Activated effector memory CD4-positive, alpha-beta T cell treated with Interleukin-2 at 50 U/mL for 16 hours (primary cell): ENCODE results near the gene TMEM181.

Experiments used
- DNase-seq: peaks from one replicate; pipeline ENCODE4 v3.0.0-alpha.2; 2020

Gene TMEM181

DNA sequence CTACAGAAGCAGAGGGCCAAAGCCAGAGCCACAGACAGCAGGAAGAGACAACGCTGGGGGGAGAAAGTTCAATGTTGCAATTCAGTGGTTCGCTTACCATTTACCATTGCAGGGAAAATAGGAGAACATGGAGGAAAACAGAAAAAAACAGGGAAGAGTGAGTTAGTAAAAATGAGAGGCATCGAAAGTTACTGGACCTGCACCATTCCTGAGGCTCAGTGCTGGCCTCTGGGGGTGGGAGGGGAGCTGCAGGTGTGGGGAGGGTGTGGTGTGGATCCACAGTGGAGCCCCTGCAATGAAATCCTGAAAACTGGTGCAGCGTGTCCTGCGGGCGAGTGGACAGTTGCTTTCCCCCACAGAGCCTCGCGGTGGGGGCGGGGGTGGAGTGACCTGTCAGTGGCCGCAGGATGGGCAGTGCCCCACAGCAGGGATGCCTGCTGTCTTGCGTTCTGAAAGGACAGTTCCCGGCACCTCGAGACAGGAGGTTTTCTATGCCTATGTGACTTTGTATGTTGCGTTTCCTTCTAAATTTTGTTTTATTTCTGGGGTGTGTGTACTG lies 5.7 kb downstream of the TMEM181 start:
- DNase-seq, result no peak

GRCh38 chr6:158566207-158566818 lies 6.4 kb downstream of the TMEM181 start:
- no peak for DNase-seq

- DNase-seq, result no peak
These were observed 7.3 kb downstream of the TMEM181 start for GRCh38 chr6:158567152-158567551.

GRCh38 chr6:158567871-158568401 lies 8.0 kb downstream of the TMEM181 start:
- no peak for DNase-seq

DNA sequence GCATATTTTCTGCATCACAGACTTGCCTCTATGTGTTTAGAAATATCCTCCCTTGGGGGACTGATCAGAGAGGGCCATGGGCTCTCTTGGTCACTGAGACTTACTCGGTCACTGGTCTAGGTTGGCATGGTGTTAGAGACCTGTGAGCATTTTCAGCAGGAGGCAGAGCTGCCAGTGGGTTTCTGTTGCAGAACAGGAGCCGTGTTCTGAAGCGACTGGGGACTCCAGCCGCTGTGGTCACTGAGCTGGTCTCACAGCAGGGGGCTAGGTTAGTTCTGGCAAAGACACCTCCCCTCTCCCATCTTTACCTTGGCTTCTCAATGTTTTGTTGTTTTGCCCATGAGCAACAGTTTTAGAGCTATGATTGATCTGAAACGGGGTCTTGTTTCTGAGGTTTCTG lies 8.7 kb downstream of the TMEM181 start:
- no peak for DNase-seq

DNA sequence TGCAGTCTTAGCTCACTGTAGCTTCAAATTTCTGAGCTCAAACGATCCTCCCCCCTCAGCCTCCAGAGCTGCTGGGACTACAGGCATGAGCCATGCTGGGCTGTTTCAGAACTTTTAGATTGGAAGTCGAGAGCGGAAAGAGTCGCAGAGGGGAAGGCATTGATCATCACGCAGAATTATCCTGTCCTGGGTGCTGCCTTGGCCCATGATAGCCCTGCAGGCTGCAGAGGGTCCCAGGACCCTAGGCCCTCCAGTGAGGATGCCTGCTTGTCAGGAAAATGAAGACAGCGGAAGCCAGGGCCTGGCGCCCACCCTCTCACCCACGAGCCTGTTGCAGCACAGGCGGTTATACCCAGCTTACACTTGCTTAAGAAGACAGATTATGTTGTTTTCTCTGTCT lies 9.1 kb downstream of the TMEM181 start:
- no peak for DNase-seq

GRCh38 chr6:158570681-158570962 lies 10.7 kb downstream of the TMEM181 start:
- DNase-seq, result no peak

GRCh38 chr6:158571826-158572652 lies 12.1 kb downstream of the TMEM181 start:
- no peak for DNase-seq

DNA sequence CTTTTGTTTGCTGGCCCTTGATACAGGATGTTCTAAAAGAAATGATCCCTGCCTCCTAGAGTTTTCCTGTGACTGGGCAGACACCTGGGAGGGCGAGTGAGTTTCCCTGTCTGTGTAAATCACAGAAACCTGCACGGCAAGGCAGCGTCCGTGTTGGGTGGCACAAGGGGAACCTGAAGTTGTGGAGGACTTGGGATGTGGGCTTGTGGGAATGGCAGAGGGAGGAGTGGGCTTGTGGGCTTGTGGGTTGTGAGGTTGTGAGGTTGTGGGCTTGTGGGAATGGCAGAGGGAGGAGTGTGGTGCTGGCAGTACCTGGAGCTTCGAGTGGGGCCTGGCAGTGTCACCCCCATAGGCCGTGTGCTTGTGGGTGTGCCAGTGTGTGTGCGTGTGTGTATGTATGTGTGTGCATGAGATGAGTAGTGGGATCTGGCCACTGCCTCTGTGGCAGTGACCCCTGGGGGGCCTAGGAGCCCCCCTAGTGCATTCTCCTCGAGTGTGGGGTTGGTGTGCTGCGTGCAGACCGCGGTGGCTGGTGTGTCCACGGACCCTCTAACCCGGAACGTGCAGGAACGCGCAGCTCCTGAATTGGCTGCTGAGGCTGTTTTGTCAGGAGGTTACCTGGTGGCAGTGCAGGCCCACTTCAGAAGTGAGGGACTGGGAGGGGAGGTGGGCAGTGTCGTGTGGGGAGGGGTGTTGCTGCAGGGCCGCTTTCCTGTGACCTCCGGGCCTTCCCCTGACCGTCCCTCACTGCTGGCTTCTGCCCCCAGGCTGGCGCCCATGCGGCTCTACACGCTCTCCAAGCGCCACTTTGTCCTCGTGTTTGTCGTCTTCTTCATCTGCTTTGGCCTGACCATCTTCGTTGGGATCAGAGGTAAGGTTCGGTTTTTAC lies 13.0 kb downstream of the TMEM181 start:
- DNase-seq, result no peak

DNA sequence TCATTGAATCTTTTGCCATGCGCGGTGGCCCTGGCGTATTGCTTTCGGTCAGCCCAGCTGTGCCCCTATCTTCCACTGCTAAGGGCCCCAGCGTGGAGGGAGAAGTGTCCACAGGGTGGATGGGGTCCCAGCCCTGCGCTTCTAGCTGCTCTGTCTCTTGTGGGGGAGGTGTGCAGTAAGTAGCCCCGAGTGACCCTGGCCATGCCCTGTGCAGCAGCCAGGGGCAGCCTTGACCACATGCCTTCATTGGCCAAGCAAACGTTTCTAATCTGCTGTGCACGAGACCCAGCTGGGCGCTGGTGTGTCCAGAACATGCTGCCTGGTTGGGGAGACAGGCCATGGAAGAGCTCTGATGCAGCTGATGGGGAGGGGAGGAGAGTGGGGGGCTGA lies 13.6 kb downstream of the TMEM181 start:
- no peak for DNase-seq

GRCh38 chr6:158574800-158575199 lies 14.9 kb downstream of the TMEM181 start:
- DNase-seq, result no peak

GRCh38 chr6:158575550-158575949 lies 15.7 kb downstream of the TMEM181 start:
- DNase-seq, result no peak

- no peak for DNase-seq
These were observed 24.4 kb downstream of the TMEM181 start for GRCh38 chr6:158584236-158584651.

DNA sequence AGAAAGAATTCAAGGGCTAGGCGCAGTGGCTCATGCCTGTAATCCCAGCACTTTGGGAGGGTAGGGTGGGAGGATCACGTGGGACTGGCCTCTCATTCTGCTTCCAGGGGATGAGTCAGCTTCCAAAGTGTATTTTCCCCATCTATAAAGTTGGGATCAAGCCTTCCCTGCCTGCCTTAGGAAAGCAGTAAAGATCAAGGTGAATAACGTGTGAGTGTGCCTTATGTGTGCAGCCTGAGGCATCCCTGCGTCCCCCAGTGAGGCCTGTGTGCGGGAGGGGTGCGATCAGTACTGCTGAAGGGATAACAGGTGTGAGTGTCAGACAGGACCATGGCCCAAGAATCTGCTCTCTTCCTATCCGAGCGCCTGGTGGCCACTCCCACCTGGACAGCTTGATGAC lies 26.8 kb downstream of the TMEM181 start:
- DNase-seq, result no peak

DNA sequence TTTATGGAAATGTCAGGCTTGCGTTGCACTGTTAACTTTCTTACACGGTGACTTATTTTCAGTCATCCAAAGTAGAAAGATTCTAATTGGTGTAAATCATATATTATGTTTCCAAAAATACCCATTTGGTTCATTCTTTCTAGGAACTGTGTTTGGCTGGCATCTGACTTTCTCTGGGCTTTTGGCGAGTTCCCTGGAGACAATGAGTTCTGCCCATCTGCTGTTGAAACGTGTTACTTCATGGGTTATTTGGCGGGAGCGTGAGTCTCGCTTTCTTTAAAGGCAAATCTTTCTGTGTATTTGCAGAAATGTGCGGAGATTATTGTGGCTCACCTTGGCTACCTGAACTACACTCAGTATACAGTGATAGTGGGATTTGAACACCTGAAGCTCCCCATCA lies 29.5 kb downstream of the TMEM181 start:
- DNase-seq, result no peak

DNA sequence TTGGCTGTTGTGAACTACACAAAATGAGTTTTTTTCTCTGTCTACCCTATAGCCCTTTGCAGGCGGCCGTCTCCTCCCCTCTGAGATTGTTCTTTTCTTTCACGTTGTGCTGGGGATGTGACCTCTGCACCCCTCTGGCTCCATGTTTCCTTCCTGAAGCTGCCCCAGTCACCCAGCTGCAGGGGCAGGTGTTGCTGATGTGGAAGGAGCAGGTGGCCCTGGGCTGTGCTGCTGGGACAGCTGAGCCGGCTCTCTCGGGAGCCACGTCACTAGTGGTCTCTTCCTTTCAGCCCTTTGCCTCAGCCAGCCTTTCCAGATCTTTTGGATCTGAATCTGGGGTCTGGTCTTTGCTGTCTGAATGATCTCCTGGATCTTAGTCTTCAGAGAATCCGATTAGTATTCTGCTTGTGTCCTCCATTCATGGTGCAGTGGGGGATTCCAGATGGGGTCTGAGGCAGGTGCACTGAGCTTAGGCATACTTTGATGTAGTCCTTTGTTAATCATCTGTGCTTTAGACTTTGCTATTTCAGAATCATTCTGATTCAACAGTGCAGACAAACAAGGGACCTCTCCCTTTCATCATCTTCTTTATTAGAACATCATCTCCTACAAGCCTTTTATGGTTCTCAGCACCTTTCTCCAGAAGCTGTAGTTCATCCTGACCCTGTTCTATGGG lies 31.4 kb downstream of the TMEM181 start:
- no peak for DNase-seq

DNA sequence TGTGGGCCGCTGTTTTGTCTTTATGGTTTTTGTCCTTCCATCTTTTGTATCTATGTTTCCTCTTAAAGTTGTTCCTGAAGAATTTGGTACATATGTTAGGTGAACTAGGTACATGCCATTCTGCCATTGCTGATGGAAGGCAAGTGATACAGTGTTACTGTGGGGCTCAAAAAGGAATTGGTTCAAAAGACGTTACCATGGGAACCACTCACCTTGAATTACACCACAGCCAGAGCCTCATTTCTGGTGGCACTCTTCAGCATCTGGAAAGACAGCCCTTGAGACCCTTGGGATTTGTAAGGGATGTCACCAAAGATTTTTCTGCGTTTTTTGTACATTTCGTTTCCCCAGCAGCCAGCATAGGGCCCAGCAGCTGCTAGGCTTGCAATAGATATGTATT lies 31.9 kb downstream of the TMEM181 start:
- no peak for DNase-seq

- DNase-seq, result no peak
These were observed 33.8 kb downstream of the TMEM181 start for GRCh38 chr6:158593670-158594069.

DNA sequence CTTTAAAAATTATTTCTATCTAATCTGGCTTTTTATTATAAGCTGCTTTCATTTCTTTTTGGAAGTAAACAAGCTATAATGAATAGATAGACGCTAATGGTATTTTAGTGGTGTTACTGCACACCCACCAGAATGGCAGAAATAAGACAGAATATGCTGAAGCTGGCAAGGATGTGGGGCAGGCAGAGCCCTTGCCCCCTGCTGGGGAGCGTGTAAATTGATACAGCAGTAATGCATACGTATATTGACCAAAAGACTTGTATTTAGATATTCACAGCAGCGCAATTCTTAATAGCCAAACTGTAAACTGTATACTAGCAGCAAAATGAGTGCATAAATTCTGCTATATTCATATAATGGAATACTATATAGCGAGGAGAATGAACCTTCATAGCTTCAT lies 35.3 kb downstream of the TMEM181 start:
- DNase-seq, result no peak

DNA sequence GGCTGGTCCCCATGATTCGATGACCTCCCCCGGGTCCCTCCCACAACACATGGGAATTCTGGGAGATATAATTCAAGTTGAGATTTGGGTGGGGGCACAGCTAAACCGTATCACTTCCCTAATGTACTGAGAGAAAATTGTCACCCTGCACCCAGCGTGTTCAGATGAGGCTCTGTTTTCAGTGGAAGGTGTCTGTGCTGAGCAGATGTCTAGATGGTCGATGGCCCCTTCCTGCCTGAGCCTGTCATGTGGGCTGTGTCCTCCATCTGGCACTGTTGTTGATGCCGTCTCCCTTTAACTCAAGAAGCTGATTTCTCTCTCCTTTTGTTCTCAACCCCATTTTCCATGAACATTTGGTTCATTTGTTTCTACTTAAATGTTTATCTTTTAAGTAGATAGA lies 37.0 kb downstream of the TMEM181 start:
- DNase-seq, result no peak

DNA sequence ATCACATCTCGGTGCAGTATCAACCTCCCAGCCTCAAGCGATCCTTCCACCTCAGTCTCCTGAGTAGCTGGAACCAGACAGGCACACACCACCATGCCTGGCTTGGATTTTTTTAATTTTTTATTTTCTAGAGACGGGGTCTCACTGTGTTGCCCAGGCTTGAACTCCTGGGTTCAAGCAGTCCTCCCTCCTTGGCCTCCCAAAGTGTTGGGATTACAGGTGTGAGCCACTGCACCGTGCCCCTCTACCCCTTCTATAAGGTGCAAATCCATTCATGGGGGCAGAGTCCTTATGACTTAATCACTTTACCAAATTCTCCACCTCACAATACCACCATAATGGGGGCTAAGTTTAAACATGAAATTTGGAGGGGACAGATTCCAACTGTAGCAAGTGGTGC lies 37.7 kb downstream of the TMEM181 start:
- DNase-seq, result no peak

DNA sequence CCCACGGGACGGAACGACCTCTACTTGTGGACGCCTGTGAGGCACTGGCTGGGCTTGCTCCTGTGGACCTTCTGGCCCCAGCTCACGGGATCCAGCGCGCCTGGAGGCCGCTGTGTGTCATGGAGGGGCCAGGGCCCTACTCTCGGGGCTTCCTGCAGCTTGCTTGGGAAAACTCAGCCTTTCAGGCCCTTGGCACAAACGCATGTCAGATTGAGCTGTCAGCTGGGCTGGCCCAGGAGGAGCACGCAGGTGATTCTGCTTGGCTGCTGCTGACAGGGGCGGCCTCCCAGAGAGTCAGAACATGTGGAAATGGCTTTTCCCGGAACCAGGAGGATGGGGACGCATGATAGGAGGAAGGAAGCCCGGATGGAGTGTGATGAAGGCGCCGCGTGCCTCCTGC lies 39.7 kb downstream of the TMEM181 start:
- no peak for DNase-seq
